IPS-18a (cell line): ENCODE data around the gene SLC25A41.
A peak's percentile ranks its signal among the peaks of the same experiment; 100 is the strongest.

ENCODE experiments used
- H3K27ac ChIP-seq: one replicate; pipeline ENCODE4 v1.5.1; 2013; ENCODE audit warnings: low read length
- H3K27me3 ChIP-seq: one replicate; pipeline ENCODE4 v1.6.1; 2013; ENCODE audit warnings: mild to moderate bottlenecking, low read length; ENCODE audit not compliant: control insufficient read depth, insufficient read depth
- H3K36me3 ChIP-seq: one replicate; pipeline ENCODE4 v1.6.1; 2013; ENCODE audit warnings: low read depth, low read length; ENCODE audit not compliant: control insufficient read depth
- H3K4me1 ChIP-seq: one replicate; pipeline ENCODE4 v1.6.1; 2013; ENCODE audit warnings: low read depth, low read length; ENCODE audit not compliant: control insufficient read depth
- H3K4me3 ChIP-seq: one replicate; pipeline ENCODE4 v1.5.1; 2013; ENCODE audit warnings: low read length
- H3K9ac ChIP-seq: one replicate; pipeline ENCODE4 v1.6.1; 2013; ENCODE audit warnings: mild to moderate bottlenecking, low read length, moderate library complexity
- H3K9me3 ChIP-seq: one replicate; pipeline ENCODE4 v1.6.1; 2013; ENCODE audit warnings: low read depth, low read length; ENCODE audit not compliant: control insufficient read depth

Gene SLC25A41

GRCh38 chr19:6393983-6394412 is 39.6 kb downstream of the SLC25A41 start:
- H3K27me3 ChIP-seq = no peaks in the 10 kb centered on the region
- H3K9ac ChIP-seq = peak overlapping the region; percentile 81
- H3K4me1 ChIP-seq = peaks cover 13% of the 10 kb centered on the region
- H3K36me3 ChIP-seq = peaks cover 18% of the 10 kb centered on the region
- H3K27ac ChIP-seq = peak overlapping the region; percentile 64
- H3K4me3 ChIP-seq = peak overlapping the region; percentile 91
- no peaks in the 10 kb centered on the region for H3K9me3 ChIP-seq

GRCh38 chr19:6393074-6393982 is 40.2 kb downstream of the SLC25A41 start, which contains the start of gene GTF2F1:
Gene GTF2F1, minus strand, starts transcription at chr19:6393164. Its CDS starts 169 bp downstream, at chr19:6392995.
- peaks cover 13% of the 10 kb centered on the region for H3K4me1 ChIP-seq
- peak within 1 kb of the TSS; percentile 91 for H3K4me3 ChIP-seq
- no peaks in the 10 kb centered on the region for H3K9me3 ChIP-seq
- peak within 1 kb of the TSS; percentile 81 for H3K9ac ChIP-seq
- H3K36me3 ChIP-seq = peaks cover 22% of the 10 kb centered on the region
- peak within 1 kb of the TSS; percentile 64 for H3K27ac ChIP-seq
- H3K27me3 ChIP-seq = no peaks in the 10 kb centered on the region

- H3K4me1 ChIP-seq = peaks cover 13% of the 10 kb centered on the region
- no peaks in the 10 kb centered on the region for H3K27me3 ChIP-seq
- peak overlapping the region; percentile 64 for H3K27ac ChIP-seq
- H3K36me3 ChIP-seq = peaks cover 27% of the 10 kb centered on the region
- peak overlapping the region; percentile 91 for H3K4me3 ChIP-seq
- H3K9ac ChIP-seq = peak overlapping the region; percentile 81
- no peaks in the 10 kb centered on the region for H3K9me3 ChIP-seq
These were observed 41.1 kb downstream of the SLC25A41 start for GRCh38 chr19:6392221-6393073.

- Histone ChIP-seq H3K9ac (no peak overlapping the region), H3K27me3 (no peaks in the 10 kb centered on the region), H3K36me3 (peaks cover 54% of the 10 kb centered on the region)
These were observed 46.2 kb downstream of the SLC25A41 start for GRCh38 chr19:6387372-6387771.

GRCh38 chr19:6384381-6384780 is 49.2 kb downstream of the SLC25A41 start:
- no peaks in the 10 kb centered on the region for H3K4me1 ChIP-seq
- H3K27ac ChIP-seq = no peak overlapping the region
- H3K27me3 ChIP-seq = no peaks in the 10 kb centered on the region
- H3K9ac ChIP-seq = no peak overlapping the region
- no peak overlapping the region for H3K4me3 ChIP-seq
- peaks cover 63% of the 10 kb centered on the region for H3K36me3 ChIP-seq
- no peaks in the 10 kb centered on the region for H3K9me3 ChIP-seq

More at GRCh38 chr19:6387372-6387771, 46.2 kb downstream of the SLC25A41 start:
- H3K4me1 ChIP-seq = peaks cover 5% of the 10 kb centered on the region
- H3K4me3 ChIP-seq = no peak overlapping the region
- H3K9me3 ChIP-seq = no peaks in the 10 kb centered on the region
- H3K27ac ChIP-seq = no peak overlapping the region

GRCh38 chr19:6383188-6383587 is 50.4 kb downstream of the SLC25A41 start:
- H3K27me3 ChIP-seq = no peaks in the 10 kb centered on the region
- no peak overlapping the region for H3K27ac ChIP-seq
- H3K4me3 ChIP-seq = no peak overlapping the region
- no peak overlapping the region for H3K9ac ChIP-seq
- peaks cover 56% of the 10 kb centered on the region for H3K36me3 ChIP-seq
- H3K4me1 ChIP-seq = no peaks in the 10 kb centered on the region
- H3K9me3 ChIP-seq = no peaks in the 10 kb centered on the region

GRCh38 chr19:6381030-6381750 is 52.4 kb downstream of the SLC25A41 start:
- no peak overlapping the region for H3K9ac ChIP-seq
- no peaks in the 10 kb centered on the region for H3K4me1 ChIP-seq
- H3K4me3 ChIP-seq = no peak overlapping the region
- H3K36me3 ChIP-seq = peaks cover 42% of the 10 kb centered on the region
- no peak overlapping the region for H3K27ac ChIP-seq
- no peaks in the 10 kb centered on the region for H3K9me3 ChIP-seq
- no peaks in the 10 kb centered on the region for H3K27me3 ChIP-seq

GRCh38 chr19:6379744-6380143 is 53.8 kb downstream of the SLC25A41 start:
- H3K9me3 ChIP-seq = no peaks in the 10 kb centered on the region
- no peak overlapping the region for H3K27ac ChIP-seq
- no peaks in the 10 kb centered on the region for H3K4me1 ChIP-seq
- no peaks in the 10 kb centered on the region for H3K27me3 ChIP-seq
- no peak overlapping the region for H3K9ac ChIP-seq
- no peak overlapping the region for H3K4me3 ChIP-seq
- peaks cover 34% of the 10 kb centered on the region for H3K36me3 ChIP-seq

- Histone ChIP-seq H3K4me3 (no peak overlapping the region), H3K36me3 (peaks cover 34% of the 10 kb centered on the region), H3K27me3 (no peaks in the 10 kb centered on the region), H3K4me1 (no peaks in the 10 kb centered on the region), H3K9ac (no peak overlapping the region), H3K9me3 (no peaks in the 10 kb centered on the region), H3K27ac (no peak overlapping the region)
These were observed 55.1 kb downstream of the SLC25A41 start for GRCh38 chr19:6378486-6378885.

- Histone ChIP-seq H3K27me3 (no peaks in the 10 kb centered on the region), H3K4me3 (no peak overlapping the region), H3K9me3 (no peaks in the 10 kb centered on the region), H3K4me1 (no peaks in the 10 kb centered on the region), H3K27ac (no peak overlapping the region), H3K9ac (no peak overlapping the region), H3K36me3 (peaks cover 30% of the 10 kb centered on the region)
These were observed 55.5 kb downstream of the SLC25A41 start for GRCh38 chr19:6378041-6378440.
